Effector CD4-positive, alpha-beta T cell (primary cell): Measurements from ENCODE around the gene SYK. TPM values are rescaled to one million over a fixed set of nuclear protein-coding genes. Genes with fewer than 3 reads are reported as not detected.
"Not testable (repeated sequence)": the region's sequence is repeated elsewhere in the genome, so short reads cannot be mapped to it uniquely, and the experiment has no call there.

Experiments
- DNase-seq: peaks from one replicate; pipeline ENCODE4 v3.0.0-alpha.2; 2020
- total RNA-seq: gene quantifications from one replicate; lab custom pipeline; 2026; lab: John Stamatoyannopoulos, UW

The SYK gene
- total RNA-seq = not detected

DNA sequence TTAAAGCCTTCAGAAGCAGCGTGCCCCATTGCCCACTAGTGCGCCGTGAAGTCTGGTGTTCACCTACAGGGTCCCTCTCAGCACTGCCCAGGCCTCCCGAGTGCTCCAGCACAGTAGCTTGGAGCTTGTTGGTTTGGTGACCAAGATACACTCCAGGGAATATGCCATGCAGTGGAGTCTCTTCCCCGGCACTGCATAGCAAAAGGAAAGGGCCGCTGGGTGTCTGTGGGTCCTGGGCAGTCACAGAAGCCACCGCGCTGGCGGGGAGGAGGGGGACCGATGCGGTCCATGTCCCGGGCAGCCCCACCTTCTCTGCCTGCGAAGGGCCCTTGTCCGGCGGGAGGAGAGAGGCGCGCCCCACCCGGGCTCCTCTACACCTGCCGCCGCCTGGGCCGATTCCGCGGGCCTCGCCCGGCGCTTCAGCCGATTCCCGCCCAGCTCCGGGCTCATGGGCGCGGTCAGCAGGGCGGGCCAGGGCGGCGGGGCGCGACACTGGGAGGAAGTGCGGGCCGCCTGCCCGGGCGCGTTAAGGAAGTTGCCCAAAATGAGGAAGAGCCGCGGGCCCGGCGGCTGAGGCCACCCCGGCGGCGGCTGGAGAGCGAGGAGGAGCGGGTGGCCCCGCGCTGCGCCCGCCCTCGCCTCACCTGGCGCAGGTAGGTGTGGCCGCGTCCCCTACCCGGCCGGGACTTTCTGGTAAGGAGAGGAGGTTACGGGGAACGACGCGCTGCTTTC is at the start of gene SYK:
Gene SYK (plus strand): TSS at position 579 of the 732 bp plus-strand sequence. CDS start 42,080 bp downstream, outside the sequence.
- no peak for DNase-seq

DNA sequence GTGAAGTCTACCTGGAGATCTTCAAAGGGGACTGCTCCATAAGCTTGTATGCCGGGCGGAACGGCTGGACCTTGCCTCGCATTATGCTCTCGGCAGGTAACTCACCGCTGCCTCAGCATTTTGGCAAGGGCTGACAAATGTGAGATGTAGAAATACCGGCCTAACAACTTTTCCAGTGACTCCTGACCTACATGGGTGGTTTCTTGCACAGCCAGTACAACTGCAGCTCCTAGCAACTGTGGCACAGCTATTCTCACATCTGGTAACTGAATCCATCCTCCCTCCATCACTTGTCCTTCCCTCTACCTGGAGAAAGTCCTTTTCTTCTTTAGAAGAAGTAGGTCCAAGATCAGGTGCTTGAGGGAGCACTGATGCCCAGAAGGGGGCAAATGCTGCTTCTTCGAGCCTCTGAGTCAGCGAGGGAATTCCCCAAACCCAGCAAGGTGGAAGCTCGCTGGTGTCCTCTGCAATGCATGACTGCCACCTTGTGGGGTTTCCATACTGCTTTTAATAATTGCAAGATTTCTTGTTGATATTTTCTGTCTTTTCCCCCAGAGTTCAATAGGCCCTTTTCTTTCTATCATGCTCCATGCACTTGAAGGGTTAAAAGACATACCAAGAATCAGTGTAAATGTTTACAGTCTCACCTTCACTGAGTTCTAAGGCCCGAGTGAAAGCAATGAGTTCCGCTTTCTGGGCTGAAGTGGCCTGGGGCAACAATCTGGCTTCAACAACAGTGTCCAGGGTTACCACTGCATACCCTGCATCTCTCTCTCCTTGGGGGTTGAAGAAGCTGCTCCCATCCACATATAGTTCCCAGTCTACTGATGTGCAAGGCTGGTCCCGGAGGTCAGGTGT is 45.9 kb upstream of the SYK start:
- DNase-seq = peak; percentile 24

DNA sequence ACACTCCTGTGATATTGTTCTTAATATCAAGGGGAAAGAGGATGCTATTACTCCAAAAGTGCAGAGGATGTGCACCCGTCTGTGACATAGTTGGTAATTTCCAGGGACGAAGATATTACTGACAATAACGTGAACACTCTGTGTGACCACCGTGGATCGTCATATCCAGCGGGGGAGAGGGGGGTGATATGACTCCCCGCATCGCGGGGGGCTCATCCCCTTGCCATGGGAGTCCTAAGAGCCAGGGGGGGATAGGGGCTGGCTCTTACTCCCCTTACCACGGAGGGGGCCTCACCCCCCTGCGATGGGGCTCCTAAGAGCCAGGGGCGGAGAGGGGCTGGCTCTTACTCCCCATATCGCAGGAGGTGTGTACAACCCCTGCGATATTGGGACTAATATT is 41.0 kb upstream of the SYK start:
- DNase-seq = not testable (repeated sequence)

DNA sequence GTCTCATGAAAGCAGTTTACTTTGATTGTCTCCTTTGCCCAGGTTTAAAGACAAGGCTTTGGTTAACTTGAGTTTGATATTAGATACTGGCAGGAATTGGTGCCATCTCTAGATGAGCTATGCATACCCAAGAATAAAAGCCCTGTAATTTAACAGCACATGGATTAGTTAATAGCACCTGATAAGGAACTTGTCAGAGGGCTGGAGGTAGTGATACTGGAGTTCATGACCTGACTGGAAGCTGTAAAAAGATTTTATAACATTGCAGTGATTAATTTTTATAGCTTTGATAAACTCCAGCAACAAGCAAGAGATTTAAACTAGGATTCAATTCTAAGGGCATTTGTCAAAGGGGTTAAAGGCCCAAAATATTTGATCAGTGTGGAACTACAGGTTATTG is 34.9 kb upstream of the SYK start:
- no peak for DNase-seq

DNA sequence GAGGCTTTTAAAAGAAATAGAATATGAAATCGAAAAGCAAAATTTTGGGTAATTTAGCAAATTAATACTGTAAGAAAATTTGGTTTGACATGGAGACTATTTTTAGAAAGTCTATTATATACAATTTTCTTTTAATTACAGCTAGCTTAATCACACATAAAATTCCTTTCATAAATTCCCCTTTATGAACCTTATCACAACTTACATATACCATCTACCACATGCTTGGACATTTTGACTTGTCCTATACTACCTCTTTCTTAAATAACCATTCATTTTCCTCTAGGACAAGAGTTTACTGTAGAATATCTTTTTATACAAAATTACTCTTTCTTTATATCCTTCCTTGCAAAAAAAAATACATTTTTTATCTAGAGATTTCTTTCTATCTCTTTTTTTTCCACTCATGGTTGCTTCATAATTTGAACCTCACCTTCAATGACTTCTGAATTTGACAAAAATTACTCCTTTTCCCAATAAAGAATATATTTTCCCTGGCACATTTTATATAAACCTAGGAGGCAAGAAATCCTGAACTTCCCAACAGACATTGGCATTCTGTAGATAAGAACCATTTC is 34.0 kb upstream of the SYK start:
- DNase-seq = no peak

DNA sequence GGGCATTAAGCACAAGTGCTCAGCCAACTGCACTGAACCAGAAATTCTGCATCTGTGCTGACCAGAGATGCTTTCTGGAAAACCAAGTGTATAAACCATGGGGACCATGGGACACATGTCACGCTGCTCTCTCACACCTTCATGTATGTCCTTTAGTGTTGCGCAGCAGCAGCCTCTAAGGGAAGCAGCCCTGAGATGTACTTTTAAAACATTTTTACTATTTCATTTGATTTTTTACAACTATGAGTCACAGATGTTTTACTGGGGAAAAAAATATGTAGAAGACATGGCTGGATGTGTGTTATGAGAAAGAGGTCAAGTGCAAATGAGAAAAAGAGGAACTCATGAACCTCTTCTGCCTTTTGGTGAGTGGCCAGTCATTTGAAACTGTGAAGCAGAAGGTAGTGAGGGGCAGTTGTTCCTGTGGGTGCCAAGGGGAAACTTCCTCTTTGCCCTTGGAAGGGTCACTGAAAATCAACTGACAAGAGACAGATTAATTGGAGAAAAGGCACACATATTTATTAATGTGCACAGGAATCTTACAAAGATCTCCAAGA is 31.4 kb upstream of the SYK start:
- DNase-seq = no peak

DNA sequence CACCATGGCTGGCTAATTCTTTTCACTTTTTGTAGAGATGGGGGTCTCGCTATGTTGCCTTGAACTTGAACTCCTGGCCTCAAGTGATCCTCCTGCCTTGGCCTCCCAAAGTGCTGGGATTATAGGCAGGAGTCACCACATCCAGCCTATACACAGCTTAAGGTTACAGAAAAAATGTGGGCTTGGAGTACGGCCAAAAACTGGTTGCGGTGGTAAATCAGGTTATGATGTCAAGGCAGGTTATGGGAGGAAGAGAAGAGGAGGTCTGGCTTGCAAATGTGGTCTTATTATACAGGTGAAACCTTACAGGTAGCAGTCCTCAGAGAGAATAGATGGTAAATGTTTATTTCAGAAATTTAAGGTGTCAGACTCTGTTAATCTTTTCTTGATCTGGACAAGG is 30.7 kb upstream of the SYK start:
- DNase-seq = no peak

DNA sequence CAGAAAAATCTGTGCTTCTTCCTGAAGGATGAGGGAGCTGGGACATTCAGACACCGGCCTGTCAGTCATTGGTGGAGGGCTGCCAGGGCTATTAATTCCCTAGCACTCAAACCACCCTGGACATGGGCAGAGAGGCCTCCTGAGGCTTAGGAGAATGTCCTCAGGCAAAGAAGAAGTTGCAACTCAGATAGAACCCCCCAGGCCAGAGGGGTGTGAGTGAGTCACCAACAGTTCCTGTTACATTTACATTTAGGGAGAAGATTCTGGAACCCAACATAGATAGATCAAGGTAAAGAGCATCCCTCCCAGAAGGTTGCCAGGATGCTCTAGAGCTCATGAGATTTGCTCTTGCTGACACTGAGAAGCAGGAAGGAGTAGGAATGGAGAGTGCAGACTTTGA is 29.2 kb upstream of the SYK start:
- DNase-seq = no peak

DNA sequence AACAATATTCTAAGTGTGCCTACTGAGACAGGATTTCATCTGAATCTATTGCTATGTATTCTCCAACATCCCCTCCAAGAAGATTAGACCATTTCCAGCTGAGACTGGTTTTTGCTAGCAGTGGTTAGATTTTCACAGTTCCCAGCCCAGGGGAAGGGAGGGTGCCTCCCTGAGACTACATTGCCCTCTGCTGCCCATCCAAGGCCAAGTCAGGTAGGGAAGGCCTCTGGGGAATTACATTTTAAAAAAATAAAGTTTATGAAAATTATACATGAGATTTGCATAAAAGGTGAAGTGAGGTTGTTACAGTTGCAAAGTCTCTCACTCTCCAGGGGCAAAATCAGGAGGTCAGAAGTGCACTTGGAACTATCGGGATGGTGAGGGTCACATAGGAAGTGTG is 28.0 kb upstream of the SYK start:
- DNase-seq = no peak

DNA sequence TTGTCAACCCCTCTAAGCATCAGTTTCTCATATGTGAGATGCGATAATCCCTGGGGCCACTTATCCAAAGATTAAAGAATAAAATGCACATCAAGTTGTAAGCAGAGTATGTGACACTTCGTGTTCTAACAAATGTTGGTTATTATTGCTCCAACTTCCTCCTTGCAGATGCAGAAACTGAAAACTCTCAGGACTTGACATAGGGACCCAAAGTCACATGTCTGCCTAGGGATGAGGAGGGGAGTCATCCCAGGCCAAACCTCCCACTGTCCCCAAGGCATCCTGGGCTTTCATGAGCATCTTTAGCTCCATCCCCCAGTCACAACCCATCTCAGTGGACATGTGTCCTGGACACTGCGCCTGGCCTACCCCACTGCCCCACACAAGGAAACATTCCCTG is 27.5 kb upstream of the SYK start:
- DNase-seq = no peak

DNA sequence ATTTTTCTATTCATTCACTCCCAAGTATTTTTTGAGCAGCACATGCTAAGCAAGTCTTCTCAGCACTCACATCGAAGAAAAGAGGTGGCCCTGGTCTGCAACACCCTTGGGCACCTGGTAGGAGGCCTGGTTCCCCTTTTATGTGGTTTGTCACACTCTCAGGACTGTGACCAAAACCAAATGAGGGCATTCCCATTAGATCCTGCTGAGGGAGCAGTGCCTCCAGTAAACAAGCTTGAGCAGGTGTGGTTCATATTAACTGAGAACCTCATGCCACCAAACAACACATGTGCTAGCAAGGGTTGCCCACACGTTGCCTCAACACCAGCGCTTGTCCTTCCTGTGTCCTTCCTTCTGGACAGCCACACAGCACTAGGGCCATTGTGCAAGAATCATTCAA is 26.9 kb upstream of the SYK start:
- DNase-seq = no peak

DNA sequence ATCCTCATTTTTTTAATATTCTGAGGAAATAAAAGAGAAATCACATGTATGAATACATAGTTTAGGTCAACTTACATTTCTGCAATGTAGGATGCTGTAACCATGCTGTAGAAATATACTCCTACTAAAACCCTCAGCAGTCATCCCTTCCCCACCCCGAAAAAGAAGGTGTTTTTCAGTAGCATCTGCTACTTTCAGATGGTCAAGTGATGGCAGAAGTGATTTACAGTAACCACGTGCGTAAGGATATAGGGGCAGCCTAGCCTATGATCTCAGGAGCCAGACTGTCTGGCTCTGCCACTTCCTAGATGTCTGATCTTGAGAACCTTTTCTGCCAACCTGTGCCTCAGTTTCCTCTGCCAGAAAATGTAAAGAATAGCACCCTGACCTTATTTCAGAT is 26.0 kb upstream of the SYK start:
- DNase-seq = no peak

DNA sequence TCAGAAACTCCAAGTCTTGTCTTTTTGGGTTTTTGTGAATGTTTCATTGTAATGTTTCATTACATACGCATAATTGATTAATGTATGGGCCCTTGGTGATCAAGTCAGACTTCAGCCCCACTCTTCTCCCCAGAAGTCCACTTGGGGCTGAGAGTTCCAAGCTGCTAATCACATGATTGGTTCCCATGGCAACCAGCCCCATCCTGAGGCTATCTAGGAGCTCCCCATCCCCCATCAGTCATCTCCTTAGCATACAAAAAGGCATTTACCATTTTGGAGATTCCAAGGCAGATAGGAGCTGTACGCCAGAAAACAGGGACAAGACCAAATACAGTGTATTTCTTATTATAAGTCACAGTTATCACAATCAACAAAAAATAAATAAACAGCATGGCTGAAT is 22.9 kb upstream of the SYK start:
- DNase-seq = no peak

DNA sequence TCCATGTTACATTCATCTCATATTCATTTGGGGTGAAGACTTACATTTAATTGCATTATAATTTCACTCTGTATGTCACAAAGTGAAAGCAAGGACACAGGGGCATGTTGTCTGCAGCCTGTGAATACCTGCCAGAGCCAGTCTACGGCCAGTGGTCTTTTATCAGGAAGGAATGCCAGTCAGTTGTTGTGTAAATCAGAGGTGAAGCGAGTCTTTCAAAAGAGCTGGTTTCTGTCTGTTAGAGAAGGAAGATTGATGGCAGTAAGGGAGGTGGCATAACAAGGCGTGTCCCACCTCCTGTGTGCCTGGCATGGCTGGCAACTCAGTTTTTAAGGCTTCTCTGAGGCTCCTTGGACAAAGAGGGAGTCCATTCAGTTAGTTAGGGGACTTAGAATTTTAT is 18.1 kb upstream of the SYK start:
- DNase-seq = no peak

DNA sequence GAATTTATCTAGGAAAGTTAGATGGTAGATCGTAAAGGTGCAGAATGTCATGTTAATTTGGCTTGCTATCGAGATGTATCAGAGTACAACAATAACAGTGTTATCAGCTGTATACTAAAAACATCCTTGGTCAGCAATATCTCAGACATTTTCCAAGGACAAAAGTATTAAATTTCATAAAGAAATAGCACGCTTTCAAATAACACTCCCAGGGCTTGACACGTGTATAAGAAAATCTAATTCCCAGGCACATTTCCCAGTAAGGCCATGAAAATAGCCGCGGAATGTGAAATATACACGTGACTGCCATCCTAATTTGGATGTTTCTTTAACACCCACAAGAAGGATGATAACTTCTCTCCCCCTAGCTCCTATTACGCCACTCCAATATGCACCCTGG is 17.7 kb upstream of the SYK start:
- DNase-seq = no peak

DNA sequence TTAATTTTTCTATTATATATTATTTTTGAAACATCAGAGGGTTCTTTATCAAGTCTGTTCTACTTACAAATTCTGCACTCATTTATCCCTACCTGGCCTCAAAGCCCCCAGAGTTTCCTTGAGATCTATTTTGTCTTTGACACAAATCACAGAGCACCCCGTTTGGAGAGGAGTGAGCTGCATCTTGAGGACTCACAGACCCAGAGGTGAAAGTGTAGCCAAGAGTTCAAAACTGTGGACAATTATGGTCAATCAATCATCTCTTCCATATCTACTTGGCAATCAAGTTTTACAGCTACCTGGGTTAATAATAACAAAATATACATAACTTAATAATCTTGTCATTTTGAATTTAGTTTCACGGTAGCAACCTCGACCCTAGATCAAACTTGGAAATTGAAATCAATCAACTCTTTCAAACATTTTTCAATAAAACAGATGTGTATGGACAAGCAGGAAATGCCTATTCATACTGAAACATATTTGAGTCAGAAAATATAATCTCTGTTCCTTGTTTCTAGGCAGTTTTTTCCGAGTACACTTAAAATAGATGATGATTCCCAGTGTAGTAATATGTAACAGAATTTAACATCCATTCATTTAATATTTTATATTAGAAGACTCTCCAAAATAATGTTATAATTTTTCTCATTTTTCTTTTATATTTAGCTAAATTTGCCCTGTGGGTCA is 13.7 kb upstream of the SYK start:
- no peak for DNase-seq

DNA sequence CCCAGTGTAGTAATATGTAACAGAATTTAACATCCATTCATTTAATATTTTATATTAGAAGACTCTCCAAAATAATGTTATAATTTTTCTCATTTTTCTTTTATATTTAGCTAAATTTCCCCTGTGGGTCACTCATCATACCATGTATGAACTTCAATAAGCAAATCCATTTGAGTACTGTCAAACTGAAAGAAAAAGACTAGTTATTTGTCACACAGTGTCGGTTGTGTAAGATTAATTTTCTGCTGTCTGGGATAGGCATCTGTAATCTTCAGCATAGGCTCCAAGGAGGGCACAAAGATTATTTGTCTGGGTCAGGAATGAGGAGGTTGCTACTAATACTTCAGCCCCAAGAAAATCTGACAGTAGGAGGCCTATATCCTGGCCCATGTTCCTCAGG is 13.1 kb upstream of the SYK start:
- not testable (repeated sequence) for DNase-seq

DNA sequence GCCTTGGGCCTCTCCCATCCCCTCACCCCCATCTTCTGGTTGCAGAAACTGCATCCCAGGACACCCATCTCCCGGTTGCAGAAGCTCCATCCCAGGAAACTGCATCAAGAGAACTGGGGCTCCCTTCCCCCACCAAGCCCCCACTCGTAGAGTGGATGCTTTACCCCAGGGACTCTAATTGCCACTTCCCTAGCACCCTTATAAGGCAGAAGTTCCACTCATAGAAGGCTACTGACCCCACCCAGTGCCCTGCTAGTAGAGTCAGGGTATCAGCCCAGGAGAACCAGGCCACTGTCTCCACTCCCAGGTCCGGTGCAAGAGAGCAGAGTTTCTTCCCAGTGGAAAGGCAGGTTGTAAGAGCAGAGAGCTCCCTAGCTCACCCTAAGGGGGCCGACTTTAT is 12.2 kb upstream of the SYK start:
- DNase-seq = no peak

DNA sequence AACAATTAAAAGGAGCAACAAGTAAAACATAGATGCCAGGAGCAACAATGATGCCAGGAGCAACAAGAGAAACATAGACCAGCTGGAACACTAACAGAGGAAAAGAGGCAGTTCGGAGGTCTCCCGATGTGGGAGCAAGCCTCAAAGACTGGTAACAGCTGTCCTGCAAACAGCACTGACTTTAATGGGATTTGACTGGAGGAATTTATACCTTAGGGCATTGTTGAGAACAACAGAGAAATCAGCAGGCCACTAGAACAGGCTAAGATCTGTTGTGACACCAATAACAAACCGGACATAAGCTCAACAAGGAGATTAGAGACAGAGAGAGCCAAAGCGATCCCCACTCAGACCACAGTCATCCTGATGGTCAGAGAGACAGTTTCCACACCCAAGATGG is 11.8 kb upstream of the SYK start:
- DNase-seq = no peak

DNA sequence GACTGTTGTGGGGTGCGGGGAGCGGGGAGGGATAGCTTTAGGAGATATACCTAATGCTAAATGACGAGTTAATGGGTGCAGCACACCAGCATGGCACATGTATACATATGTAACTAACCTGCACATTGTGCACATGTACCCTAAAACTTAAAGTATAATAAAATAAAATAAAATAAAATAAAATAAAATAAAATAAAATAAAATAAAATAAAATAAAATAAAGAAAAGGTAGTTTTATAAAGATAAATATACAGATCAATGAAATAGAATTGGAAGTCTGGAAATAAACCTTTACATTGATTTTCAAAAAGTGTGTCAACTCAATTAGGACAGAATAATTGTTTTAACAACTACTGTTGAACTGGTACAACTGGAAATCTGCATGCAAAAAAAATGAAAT is 8.6 kb upstream of the SYK start:
- DNase-seq = not testable (repeated sequence)

DNA sequence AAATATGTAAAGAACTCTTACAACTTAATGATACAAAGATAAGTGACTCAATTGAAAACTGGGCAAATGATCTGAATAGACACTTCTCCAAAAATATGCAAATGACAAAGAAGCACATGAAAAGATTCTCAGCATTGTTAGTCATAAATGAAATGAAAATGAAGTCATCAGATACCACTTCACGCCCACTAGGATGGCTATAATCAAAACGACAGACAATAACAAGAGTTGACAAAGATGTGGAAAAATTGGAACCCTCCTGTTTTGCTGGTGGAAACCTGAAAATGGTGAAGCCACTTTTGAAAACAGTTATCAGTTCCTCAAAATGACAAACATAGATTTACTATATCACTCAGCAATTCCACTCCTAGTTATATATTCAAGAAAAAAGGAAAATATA is 7.9 kb upstream of the SYK start:
- no peak for DNase-seq

DNA sequence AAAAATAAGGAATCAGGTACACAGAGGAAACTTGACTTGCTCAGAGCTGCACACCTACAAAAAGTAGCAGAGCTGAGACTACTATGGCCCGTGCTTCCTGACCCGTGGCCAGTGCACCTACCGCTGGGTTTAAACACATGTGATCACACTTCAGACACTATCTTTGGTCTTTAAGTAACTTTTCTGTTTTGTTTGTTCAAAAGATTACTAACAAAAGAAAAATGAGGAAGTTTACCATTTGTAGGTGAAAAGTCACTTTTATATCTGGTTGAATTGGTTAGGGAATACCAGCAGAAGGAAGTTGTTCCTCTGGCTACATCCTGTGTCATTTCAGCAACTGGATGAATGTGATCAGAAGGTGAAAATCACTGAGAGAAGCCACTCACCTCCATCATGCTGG is 6.5 kb upstream of the SYK start:
- no peak for DNase-seq

DNA sequence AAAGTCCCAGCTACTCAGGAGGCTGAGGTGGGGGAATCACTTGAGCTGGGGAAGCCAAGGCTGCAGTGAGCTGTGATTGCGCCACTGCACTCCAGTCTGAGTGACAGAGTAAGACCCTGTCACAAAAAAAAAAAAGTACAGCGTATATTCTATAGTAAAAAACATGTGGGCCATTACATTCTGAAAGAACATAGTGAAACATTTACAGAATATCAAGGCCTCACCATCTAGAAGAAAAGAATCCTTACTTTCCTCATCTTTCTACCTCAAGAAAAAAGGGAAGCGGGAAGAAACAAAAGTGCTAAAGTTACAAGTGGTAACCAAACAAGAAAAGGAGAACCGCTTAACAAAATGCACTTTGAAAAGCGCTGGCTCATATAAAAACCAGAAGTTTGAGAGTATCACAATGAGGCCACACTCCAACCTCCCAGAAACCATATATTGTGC is 5.7 kb upstream of the SYK start:
- DNase-seq = no peak
